GM23248 (cell line): ENCODE data around the gene MAPK11. TPM values are rescaled to one million over a fixed set of nuclear protein-coding genes. Genes with fewer than 3 reads are reported as not detected.

Experiments used
- DNase-seq: peaks from one replicate; pipeline ENCODE4 v3.0.0-alpha.2; 2015
- H2AFZ ChIP-seq: fragments of 200-600 bp; sonication (generic); 2 replicates; pipeline ENCODE4 v1.6.1; 2016; ENCODE audit warnings: antibody characterized with exemption
- H3F3A ChIP-seq: fragments of 200-600 bp; sonication (generic); 2 replicates; pipeline ENCODE4 v1.6.1; 2016; ENCODE audit warnings: mild to moderate bottlenecking, antibody characterized with exemption, mixed run types; ENCODE audit not compliant: insufficient read depth
- H3K27ac ChIP-seq: fragments of 200-600 bp; sonication (generic); 2 replicates; pipeline ENCODE4 v1.5.1; 2016; ENCODE audit warnings: mild to moderate bottlenecking
- H3K27me3 ChIP-seq: fragments of 200-600 bp; sonication (generic); replicated peaks from 2 replicates; pipeline ENCODE4 v1.6.1; 2016; ENCODE audit warnings: mild to moderate bottlenecking; ENCODE audit not compliant: insufficient read depth
- H3K36me3 ChIP-seq: fragments of 200-600 bp; sonication (generic); 2 replicates; pipeline ENCODE4 v1.6.1; 2016; ENCODE audit warnings: low read depth, mild to moderate bottlenecking
- H3K4me1 ChIP-seq: fragments of 200-600 bp; sonication (generic); 2 replicates; pipeline ENCODE4 v1.6.1; 2016; ENCODE audit warnings: mild to moderate bottlenecking; ENCODE audit not compliant: insufficient read depth
- H3K4me2 ChIP-seq: fragments of 200-600 bp; sonication (generic); one replicate; pipeline ENCODE4 v1.6.1; 2016; ENCODE audit warnings: mild to moderate bottlenecking; ENCODE audit not compliant: unreplicated experiment
- H3K4me3 ChIP-seq: fragments of 200-600 bp; sonication (generic); 2 replicates; pipeline ENCODE4 v1.5.1; 2016; ENCODE audit warnings: mild to moderate bottlenecking
- H3K79me2 ChIP-seq: fragments of 200-600 bp; sonication (generic); 2 replicates; pipeline ENCODE4 v1.6.1; 2016; ENCODE audit warnings: mild to moderate bottlenecking; ENCODE audit not compliant: insufficient read depth
- H3K9ac ChIP-seq: fragments of 200-600 bp; sonication (generic); 2 replicates; pipeline ENCODE4 v1.6.1; 2016; ENCODE audit warnings: mild to moderate bottlenecking
- H3K9me2 ChIP-seq: fragments of 200-600 bp; sonication (generic); 2 replicates; pipeline ENCODE4 v1.6.1; 2016; ENCODE audit warnings: mixed run types, mild to moderate bottlenecking, moderate library complexity; ENCODE audit not compliant: insufficient read depth
- H3K9me3 ChIP-seq: fragments of 200-600 bp; sonication (generic); one replicate; pipeline ENCODE4 v1.6.1; 2017; ENCODE audit warnings: low read depth
- H4K20me1 ChIP-seq: fragments of 200-600 bp; sonication (generic); 2 replicates; pipeline ENCODE4 v1.6.0; 2016; ENCODE audit not compliant: insufficient read depth
- EZH2 ChIP-seq: fragments of 200-600 bp; sonication (generic); IDR thresholded peaks from 2 replicates; pipeline ENCODE4 v1.6.1; 2018; ENCODE audit warnings: antibody characterized with exemption, mild to moderate bottlenecking; ENCODE audit not compliant: insufficient read depth, poor library complexity, severe bottlenecking
- EZH2phosphoT487 ChIP-seq: fragments of 200-600 bp; sonication (generic); IDR thresholded peaks from 2 replicates; pipeline ENCODE4 v1.6.1; 2018; ENCODE audit warnings: antibody characterized with exemption, moderate library complexity, mild to moderate bottlenecking, low read depth; ENCODE audit not compliant: insufficient read depth
- WGBS, 2 experiments: methylation state at CpG; one replicate each; pipeline ENCODE4 v1.1.6; 2015 to 2017; ENCODE audit warnings: low lambda C conversion rate in 2 of 2, low coverage in 1 of 2; ENCODE audit errors: missing lambda C conversion rate in 2 of 2; 5-methylcytosine and 5-hydroxymethylcytosine counted together
- in situ Hi-C: fragments of 300-500 bp; cut with MboI; formaldehyde crosslinking; loops from 2 replicates; pipeline ENCODE4 v1.15.0; 2020
- polyA plus RNA-seq: library from polyadenylated mRNA; unstranded; fragments of >200 nt; fragmentation: Nextera tagmentation; extraction: Ambion mirVana; gene quantifications from 2 replicates; pipeline ENCODE4 v1.2.1, GENCODE V29; 2016
- total RNA-seq: library from RNA; depleted of rRNA; stranded (reverse); fragments of >200 nt; shearing (Covaris generic); gene quantifications from 2 replicates; pipeline ENCODE4 v1.2.3, GENCODE V29; 2014

The MAPK11 gene
- total and polyA plus RNA-seq, 2 experiments from 2014 or later: 1.2 to 9.8 TPM

DNA sequence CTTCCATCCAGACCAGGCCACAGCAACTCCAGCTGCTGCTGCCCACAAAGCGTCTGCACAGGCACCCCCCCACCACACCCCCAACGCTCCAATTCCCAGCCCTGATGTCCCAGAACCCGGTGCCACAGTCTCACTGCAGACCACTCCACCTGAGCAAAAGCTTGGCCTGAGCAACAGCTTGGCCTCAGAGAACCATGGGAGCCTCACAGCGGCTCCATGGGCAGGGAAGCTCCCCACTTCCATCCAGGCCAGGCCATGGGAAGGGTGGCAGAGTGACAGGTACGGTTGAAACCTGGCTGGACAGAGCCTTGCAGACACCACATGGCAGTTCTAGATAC, 24.1 kb upstream of the MAPK11 start:
- H3K9ac ChIP-seq: peak overlapping the region; percentile 71
- TF ChIP-seq EZH2phosphoT487 (no peak), EZH2 (no peak)
- H3K9me3 ChIP-seq: no peaks in the 10 kb centered on the region
- no peak overlapping the region for H3K4me3 ChIP-seq
- peaks cover 98% of the 10 kb centered on the region for H3K79me2 ChIP-seq
- peak overlapping the region; percentile 69 for H3K4me2 ChIP-seq
- H4K20me1 ChIP-seq: no peaks in the 10 kb centered on the region; the same call in 1 of the 2 replicates
- peaks cover 9% of the 10 kb centered on the region; the same call in 1 of the 2 replicates for H3F3A ChIP-seq
- no peaks in the 10 kb centered on the region for H3K9me2 ChIP-seq
- H3K27ac ChIP-seq: peak overlapping the region; percentile 66
- H3K27me3 ChIP-seq: no peaks in the 10 kb centered on the region
- in situ Hi-C loops: no loop called here
- peaks cover under 1% of the 10 kb centered on the region; the same call in 1 of the 2 replicates for H3K36me3 ChIP-seq
- 63 to 73% methylated on average over 4 to 5 of the region's 5 CpGs for WGBS, 2 experiments
- peaks cover 20% of the 10 kb centered on the region for H3K4me1 ChIP-seq
- no peak overlapping the region for H2AFZ ChIP-seq
- DNase-seq: peak; percentile 22

DNA sequence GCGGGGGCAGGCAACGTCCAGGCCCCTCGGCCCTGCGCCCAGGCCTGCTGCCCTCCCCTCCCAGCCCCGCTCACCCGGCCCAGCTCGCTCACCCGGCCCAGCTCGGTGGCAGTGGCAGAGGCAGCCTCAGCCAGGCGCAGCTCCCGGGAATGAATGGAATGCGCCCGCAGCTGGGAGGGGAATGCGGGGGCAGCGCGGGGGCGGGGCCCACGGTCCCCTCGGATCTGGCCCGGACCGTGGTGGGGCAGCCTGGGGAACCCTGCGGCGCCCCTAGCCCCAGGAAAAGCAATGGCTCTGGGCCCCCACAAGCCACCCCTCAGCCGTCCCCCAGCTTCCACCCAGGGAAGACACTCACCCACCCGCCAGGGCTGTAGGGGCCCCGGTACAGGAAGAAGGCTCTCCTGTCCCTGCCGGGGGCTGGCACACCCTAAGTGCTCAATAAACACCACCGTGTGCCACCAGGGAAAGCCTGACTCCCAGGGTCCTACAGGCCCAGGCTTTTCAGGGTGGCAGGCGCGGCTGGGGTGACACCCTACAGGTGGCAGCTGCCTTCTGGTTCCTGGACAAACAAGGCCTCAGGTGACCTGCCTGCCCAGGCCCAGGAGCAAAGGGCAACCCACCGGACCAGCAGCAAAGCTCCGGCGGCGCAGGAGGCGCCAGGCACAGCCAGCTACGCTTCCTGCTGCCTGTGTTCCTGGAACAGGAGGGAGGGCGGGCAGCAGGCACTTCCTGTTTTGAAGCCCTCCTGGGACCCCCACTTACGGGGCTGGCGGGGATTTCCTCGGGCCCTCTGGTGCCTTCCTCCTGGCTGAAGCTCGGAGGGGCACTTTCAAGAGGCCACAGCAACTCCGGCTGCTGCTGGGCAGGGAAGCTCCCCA, 23.5 kb upstream of the MAPK11 start:
- DNase-seq: peak; percentile 83
- Histone ChIP-seq H3K9me2 (no peaks in the 10 kb centered on the region), H3K9me3 (no peaks in the 10 kb centered on the region), H3K36me3 (peaks cover 3% of the 10 kb centered on the region; the same call in 1 of the 2 replicates), H3K9ac (peak overlapping the region; percentile 71), H3K27me3 (no peaks in the 10 kb centered on the region), H3K4me2 (peak overlapping the region; percentile 69), H4K20me1 (no peaks in the 10 kb centered on the region; the same call in 1 of the 2 replicates), H3K79me2 (peaks cover 99% of the 10 kb centered on the region), H2AFZ (no peak overlapping the region), H3K4me3 (peak overlapping the region; percentile 56), H3K27ac (peak overlapping the region; percentile 66), H3F3A (peaks cover 9% of the 10 kb centered on the region; the same call in 1 of the 2 replicates), H3K4me1 (peaks cover 20% of the 10 kb centered on the region)
- WGBS, 2 experiments: 18 to 32% methylated on average over 19 to 31 of the region's 42 CpGs
- no peak for TF ChIP-seq EZH2
- no peak for TF ChIP-seq EZH2phosphoT487
- in situ Hi-C loops: no loop called here

DNA sequence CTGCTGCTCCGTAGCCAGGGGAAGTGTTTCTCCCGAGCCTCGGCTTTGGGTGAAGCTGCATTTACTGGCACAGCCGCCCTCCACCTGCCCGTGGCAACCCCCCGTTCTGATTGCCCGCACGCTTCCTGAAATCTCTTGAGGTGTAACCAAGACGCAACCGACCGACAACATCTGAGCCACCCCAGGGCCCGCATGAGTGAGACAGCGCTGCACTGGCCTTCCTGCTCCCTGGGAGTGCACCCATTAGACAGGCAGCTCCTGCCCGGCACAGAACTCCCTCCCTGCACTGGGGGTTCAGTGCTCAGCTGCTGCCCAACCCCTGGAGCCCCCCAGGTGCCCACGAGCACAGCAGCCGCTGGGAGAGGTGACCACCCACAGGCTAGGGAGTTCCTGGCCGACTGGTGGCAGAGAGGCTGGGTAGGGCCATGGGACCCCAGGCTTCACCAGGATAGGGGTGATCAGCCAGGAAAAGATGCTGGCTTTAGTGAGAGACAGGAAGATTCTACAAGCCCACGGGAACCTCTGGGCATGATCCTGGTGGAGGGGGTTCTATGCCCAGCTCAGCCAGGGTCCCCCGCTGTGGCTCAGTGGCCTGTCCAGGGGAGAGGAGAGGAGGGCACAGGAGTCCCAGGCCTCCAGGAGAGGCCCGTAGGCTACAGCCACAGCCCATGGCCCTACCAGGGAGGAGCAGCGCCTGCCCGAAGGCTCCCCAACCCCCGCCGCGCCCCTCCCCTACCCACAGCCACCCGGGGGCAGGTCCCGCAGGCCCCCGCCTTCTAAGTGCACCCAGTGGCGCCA, 22.7 kb upstream of the MAPK11 start:
- Histone ChIP-seq H3K4me2 (peak overlapping the region; percentile 69), H3K36me3 (peaks cover 8% of the 10 kb centered on the region; the same call in 1 of the 2 replicates), H3K9ac (peak overlapping the region; percentile 71), H3K79me2 (peaks cover 99% of the 10 kb centered on the region), H3K9me3 (no peaks in the 10 kb centered on the region), H3K27ac (peak overlapping the region; percentile 66), H3K4me1 (peaks cover 20% of the 10 kb centered on the region), H3K9me2 (no peaks in the 10 kb centered on the region), H3F3A (peaks cover 9% of the 10 kb centered on the region; the same call in 1 of the 2 replicates), H4K20me1 (no peaks in the 10 kb centered on the region), H2AFZ (no peak overlapping the region), H3K4me3 (peak overlapping the region; percentile 56), H3K27me3 (no peaks in the 10 kb centered on the region)
- WGBS, 2 experiments: 56 to 67% methylated on average over 21 to 29 of the region's 29 CpGs
- in situ Hi-C loops: no loop called here
- TF ChIP-seq EZH2phosphoT487 (no peak), EZH2 (no peak)
- no peak for DNase-seq

DNA sequence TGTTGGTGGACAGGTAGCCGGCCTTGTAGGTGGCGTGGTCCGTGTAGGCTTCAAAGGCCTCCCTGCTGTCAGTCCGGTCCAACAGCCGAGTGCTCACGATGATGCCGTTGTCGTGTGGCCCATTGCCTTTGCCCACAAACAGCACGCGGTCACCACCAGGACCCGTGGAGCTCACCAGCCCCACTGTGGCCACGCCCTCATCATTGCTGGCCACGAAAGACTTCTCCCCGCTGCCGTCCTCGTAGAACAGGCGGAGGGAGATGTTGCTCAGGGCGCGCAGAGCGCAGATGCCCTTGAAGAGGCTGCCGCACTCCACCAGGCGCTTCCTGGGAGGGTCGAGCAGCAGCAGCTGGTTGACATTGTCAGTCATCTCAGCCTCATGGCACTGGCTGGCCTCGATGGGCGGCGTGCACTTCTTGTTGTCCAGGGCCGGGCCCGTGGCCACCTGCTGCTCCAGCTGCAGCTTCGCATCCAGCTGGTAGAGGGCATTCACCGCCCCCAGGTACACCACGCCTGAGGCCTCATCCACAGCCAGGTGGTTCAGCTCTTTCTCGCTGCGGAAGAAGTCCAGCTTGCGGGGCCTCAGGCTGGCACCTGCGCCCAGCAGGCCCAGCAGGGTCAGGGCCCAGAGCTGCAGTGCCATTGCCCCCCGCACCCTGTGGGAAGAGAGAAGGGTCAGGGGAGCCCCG, 19.9 kb upstream of the MAPK11 start:
- no peak for DNase-seq
- Histone ChIP-seq H3K36me3 (peaks cover 14% of the 10 kb centered on the region; the same call in 1 of the 2 replicates), H3K79me2 (peaks cover 94% of the 10 kb centered on the region), H3K4me3 (no peak overlapping the region), H3K4me2 (no peak overlapping the region), H4K20me1 (no peaks in the 10 kb centered on the region), H3K27me3 (no peaks in the 10 kb centered on the region), H3K27ac (no peak overlapping the region), H3K9ac (no peak overlapping the region), H3K9me2 (no peaks in the 10 kb centered on the region), H3K9me3 (no peaks in the 10 kb centered on the region), H3K4me1 (peaks cover 20% of the 10 kb centered on the region), H3F3A (no peaks in the 10 kb centered on the region), H2AFZ (no peak overlapping the region)
- TF ChIP-seq EZH2 (no peak), EZH2phosphoT487 (no peak)
- WGBS, 2 experiments: 93 to 94% methylated on average over 31 to 37 of the region's 37 CpGs
- in situ Hi-C loops: no loop called here
